HG03575 (cell line): ENCODE data around the gene MAFG.

Experiments
- ATAC-seq: cut with Tn5 transposase; IDR thresholded peaks from one replicate; pipeline ENCODE4 v1.9.1; 2021; ENCODE audit not compliant: unreplicated experiment, insufficient number of reproducible peaks, low FRiP score; ENCODE audit errors: extremely low read depth

Gene MAFG

DNA sequence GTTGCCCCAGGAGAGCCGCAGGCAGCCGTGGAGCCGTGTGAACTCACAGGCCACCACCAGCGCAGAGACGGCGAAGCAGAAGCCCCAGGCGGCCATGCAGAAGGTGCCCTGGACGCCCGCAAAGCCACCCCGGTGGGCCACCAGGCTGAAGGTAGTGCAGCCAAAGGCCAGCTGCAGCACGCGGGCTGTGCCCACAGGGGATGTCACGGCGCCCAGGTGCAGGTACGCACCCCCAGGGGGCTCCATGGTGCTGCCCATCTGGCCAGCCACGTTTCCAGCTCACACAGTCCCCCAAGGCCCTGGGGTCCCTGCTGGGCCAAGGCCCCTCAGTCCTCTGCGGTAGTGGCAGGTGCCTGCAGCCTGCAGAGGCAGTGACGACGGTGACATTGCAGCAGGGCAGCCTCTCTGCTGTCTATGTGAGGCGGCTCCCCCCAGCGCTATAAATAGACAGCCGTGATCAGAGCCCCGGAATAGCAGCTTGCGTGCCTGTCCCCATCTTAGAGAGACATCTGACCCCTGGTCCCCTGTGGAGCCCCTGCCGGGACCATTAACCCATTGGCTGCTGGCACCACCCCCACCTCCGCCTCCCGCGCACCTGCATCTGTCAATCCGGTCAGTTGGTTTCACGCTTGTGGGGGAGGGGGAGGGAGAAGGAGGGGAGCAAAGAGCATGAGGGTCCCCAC is 14.1 kb upstream of the MAFG start:
- no peak for ATAC-seq

GRCh38 chr17:81940538-81941483 is 13.3 kb upstream of the MAFG start:
- no peak for ATAC-seq

DNA sequence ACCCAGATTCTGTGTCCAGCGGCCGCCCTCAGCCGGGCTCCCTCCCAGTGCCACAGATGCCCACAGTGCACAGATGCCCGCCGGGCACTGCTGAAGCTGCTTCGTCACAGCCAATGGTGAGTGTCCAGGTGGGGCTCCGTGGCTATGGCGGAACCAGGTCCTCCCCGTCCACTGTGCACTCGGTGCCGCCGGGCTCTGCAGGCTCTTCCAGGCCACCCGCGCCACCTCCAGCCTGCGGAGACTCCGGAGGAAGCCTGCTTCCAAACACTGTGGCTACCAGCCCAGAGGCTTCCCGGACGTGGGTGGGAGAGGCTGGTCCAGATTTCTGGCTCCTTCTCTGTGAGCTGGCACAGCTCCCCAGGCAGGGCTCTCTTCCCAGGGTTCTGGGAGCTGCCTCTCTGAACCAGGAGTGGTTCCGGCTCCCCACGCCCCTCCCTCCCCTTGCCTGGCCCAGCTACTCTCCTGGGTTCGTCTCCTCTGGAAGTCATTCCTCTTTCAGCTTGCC is 12.4 kb upstream of the MAFG start:
- ATAC-seq, result no peak

DNA sequence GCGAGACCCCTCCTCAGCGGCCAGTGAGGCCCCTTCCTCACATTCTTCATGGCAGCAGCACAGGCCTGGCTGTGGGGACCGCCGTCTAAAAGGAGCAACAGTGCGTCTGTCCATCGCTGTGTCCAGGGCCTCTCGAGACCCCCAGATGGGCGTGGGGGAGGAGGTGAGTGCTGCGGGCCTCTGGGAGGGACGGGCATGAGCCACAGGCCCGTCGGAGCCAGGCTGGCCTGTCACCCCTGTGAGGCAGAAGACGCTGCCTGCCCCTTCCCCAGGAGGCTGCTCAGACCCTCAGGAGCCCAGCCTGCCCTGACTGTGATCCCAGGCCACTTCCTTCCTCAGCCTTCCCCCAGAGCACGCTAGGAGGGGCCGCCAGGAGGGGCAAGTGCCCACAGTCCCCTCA is 11.7 kb upstream of the MAFG start:
- ATAC-seq, result no peak

DNA sequence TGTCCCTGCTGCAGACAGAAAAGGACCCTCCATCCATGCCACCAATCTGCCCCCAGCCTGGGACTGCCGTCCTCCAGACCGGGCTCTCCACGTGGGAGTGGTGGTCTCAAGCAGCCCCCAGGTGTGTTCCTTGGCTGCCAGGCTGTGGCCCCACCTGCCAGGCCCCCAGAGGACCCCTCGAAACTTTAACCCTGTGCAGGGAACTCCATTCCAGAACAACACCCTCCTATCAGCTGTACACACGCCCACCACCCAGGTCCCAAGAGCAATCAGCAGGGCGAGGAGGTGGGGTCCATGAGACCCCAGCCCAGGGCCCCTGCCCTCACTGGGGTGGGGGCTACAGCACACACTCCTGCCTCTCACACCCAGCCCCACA is 8.2 kb upstream of the MAFG start:
- ATAC-seq, result no peak

GRCh38 chr17:81934850-81935708 is 7.5 kb upstream of the MAFG start:
- no peak for ATAC-seq

GRCh38 chr17:81934098-81934757 is 6.7 kb upstream of the MAFG start:
- no peak for ATAC-seq

DNA sequence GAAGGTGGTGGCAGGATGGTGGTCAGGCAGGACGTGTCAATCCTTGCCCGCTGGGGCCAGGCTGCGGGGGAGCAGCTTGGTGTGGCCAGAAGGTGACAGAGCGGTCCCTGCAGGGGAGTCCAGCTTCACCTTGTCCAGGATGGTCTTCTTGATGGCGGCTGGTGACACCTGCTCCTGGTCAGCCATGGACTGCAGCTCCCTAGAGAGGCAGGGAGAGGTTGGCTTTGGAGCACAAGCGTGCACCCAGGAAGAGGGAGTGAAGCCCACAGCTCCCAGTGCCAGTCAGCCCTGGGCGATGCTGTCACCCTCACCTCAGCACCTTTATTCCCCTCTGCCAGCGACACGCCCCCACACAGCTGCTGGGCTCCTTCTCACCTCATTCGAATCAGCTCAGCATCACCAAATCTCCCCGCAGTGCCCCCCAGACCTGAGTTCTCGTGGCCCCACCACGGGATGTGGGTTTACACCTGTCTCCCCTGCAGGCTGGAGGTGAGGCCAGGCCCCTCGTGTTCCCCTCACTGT is 5.7 kb upstream of the MAFG start:
- no peak for ATAC-seq

- no peak for ATAC-seq
These were observed 4.9 kb upstream of the MAFG start for GRCh38 chr17:81932333-81932983.

DNA sequence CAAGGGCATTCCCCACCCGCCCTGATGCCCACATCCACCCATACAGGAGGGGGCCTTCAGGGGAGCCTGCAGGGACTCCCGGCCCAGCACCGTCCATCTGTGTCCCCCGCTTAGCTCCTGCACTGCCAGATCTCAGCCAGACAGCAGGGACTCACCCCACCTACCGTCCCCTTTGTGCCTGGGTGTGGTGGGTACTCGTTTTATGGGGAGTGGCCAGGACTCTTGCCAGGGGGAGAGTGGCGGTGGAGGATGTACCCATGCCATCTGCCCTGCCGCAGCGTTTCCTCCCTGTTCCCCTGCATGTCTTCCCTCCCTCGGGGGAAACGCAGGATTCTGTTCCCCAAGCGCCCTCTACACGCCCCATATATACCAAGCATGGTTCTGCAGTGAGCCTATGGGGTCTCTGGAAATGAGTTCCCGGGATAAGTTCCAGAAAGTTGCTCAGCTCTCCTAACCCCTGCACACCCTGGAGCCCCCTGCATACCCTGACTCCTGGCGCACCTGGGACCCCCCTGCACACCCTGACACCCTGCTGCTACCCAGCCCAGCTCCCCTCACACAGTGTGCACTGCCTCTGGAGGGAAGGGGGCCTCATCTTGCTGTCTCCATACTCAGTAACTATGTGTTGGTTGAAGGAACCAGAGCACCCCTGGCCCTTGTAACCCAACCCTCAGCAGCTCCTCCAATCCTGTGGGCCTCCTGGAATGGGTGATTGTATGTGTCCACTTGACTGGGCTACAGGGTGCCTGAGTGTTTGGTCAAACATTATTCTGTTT is 4.2 kb upstream of the MAFG start:
- no peak for ATAC-seq

DNA sequence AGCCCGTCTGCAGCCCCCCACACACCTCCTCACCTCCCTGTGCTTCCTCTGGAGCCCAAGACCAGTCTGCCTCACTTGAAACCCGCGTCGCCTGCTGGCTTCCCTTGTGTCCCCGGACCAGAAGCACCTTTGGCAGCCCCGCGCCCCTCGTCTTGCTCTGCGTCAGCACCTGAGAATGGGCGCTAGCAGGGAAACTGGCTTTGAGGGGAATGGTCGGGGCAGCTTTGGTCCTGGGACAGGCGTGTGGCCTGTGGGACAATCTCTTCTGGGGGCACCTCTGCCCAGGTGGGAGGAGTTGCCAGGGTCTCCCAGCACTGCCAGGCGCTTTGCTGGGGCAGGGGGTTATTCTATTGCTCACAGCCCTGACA is 3.6 kb upstream of the MAFG start:
- ATAC-seq, result no peak

GRCh38 chr17:81930142-81931125 is 2.9 kb upstream of the MAFG start:
- ATAC-seq, result no peak

- no peak for ATAC-seq
These were observed 2.0 kb upstream of the MAFG start for GRCh38 chr17:81929253-81930141.

- ATAC-seq, result no peak
These were observed 1.2 kb upstream of the MAFG start for GRCh38 chr17:81928544-81929252.

DNA sequence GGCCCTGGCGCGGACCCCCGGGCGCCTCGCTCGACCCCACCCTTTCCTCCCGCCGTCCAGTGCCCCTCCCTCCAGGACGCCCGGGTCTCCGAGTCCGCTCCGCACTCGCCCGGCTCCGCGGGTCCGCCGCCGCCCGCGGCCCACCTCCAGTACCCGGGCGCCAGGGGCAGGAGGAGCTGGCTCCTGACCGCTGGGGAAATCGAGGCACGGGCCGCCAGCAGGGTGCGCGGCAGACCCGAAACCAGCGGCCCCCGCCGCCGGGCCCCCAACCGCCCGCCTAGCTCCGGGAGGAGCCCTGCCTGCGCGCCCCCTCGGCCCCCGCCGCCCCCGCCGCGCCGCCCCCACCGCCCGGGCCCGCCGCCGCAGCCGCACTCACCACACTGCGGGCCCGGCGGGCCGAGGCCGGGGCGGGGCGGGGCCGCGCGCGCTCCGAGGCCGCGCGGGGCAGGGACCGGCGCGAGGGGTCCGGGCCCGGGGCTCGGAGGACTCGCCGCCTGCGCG is 333 bp downstream of the MAFG start:
- no peak for ATAC-seq
